Cardiac fibroblast (primary cell): ENCODE measurements around the gene EIF2S2.

Experiments
- DNase-seq, 2 donors: peaks; one replicate each; pipeline versions ENCODE4 v3.0.0 to v3.0.0-alpha.2; 2010; ENCODE audit warnings: low read depth in 2 of 2
- H3K4me3 ChIP-seq, 2 donors: replicated peaks in 1 of 2; 1 replicate in 1 of 2; 2 replicates in 1 of 2; pipeline ENCODE4 v1.5.1; 2011; ENCODE audit warnings: low read depth in 2 of 2, low read length in 2 of 2, mild to moderate bottlenecking in 2 of 2, moderate library complexity in 1 of 2
- CTCF ChIP-seq: IDR thresholded peaks from one replicate; pipeline ENCODE4 v1.5.1; 2011; ENCODE audit warnings: low read depth, mild to moderate bottlenecking, low read length, inconsistent platforms

The EIF2S2 gene

DNA sequence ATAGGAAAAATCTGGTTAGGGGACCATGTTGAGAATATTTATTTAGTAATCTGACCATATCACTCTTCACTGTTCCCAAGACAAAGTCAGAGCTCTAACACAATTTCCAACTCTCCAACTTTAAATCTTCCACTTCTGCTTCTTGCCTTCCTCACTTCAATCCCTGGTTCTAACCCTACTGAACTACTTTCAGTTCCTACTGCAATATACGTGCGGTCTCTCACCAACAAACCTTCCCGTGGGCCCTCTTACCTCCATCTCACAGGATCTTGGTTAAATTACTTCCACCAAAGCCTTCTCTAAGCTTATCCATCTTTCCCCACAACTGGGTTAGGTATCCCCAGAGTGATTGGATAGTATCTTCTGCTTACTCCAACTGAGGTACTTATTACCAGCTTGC lies 8.0 kb downstream of the EIF2S2 start:
- DNase-seq = no peak
- H3K4me3 ChIP-seq = no peak overlapping the region
- no peak for TF ChIP-seq CTCF

DNA sequence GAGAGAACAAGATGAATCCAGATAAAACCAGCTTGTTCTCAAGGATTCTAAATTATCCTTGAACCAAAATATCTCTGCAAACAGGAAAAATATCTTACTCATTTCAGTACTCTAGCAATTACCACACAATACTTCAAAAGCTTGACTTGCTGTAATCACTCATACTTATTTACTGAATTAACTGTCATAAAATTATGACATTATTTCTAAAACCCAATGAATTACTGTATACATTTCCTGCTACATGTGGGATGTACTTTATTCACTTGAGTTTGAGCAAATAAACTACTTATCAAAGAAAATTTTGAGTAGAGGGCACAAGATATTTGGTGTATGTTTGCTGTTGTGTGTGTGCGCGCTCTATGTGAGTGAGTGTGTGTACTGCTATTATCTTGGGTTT lies 9.7 kb downstream of the EIF2S2 start:
- no peak for TF ChIP-seq CTCF
- DNase-seq = no peak
- no peak overlapping the region for H3K4me3 ChIP-seq

GRCh38 chr20:34100576-34100975 lies 11.5 kb downstream of the EIF2S2 start:
- no peak overlapping the region for H3K4me3 ChIP-seq
- DNase-seq = no peak
- TF ChIP-seq CTCF = no peak

- H3K4me3 ChIP-seq = no peak overlapping the region
- TF ChIP-seq CTCF = no peak
- no peak for DNase-seq
Observed at GRCh38 chr20:34099675-34100074, 12.4 kb downstream of the EIF2S2 start.

- H3K4me3 ChIP-seq = no peak overlapping the region
- DNase-seq = no peak
- no peak for TF ChIP-seq CTCF
Observed at GRCh38 chr20:34098570-34098969, 13.5 kb downstream of the EIF2S2 start.

- H3K4me3 ChIP-seq = no peak overlapping the region
- DNase-seq = no peak
- no peak for TF ChIP-seq CTCF
Observed at GRCh38 chr20:34096699-34097444, 15.2 kb downstream of the EIF2S2 start.

- no peak for TF ChIP-seq CTCF
- no peak for DNase-seq
- H3K4me3 ChIP-seq = no peak overlapping the region
Observed at GRCh38 chr20:34095825-34096224, 16.2 kb downstream of the EIF2S2 start.
